ENCODE results near the gene IGSF8. TPM values are rescaled to one million over a fixed set of nuclear protein-coding genes. Genes with fewer than 3 reads are reported as not detected.
A peak's percentile ranks its signal among the peaks of the same experiment; 100 is the strongest.

Gene IGSF8
- total RNA-seq, 1 experiment from 2014 or later: 101 TPM

DNA sequence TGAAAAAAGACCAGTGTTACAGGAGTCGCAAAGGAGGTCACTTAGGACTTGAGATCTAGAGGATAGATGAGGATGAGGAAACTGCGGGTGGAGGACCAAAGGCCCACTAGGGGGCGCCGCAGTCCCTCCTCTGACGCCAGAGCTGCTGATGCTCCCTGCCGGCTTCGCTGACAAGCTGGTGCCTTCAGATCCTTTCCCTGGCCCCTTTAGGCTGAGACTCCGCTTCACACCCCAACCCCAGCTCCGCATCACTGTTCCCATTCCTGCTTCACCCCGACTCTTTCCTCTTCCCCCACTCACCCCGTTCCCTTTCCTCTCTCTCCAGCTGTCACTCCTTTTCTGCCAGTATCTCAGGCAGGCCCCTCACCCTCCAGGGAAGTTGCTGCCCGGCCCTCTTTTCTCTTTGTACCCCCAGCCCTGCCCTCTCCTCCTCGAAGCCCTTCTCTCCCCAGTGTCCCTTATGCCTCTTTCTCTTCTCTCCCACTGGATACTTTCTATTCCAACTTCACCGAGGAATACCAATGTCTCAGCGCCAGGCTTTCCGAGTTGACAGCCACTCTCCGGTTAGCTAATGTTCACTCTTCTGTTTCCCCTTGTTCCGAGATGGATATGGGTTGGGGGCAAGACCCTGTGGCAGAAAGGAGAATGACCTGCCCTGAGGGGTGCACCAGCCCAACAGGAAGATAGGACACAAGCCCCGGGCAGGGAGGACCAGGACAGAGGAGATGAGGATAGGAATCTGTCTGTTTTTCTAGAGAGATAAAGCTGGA is 12.5 kb downstream of the IGSF8 start (continued):
- TF ChIP-seq CTCF (IDR thresholded peaks at IDR 0.05): peak; percentile 92
- 0 out of 2 replicates have a peak, but pooled peaks have one; percentile 43 for TF ChIP-seq TEAD1 (CRISPR knock-in tag; IDR thresholded peaks at IDR 0.05)
- 0 out of 2 replicates have a peak, but pooled peaks have one; percentile 38 for TF ChIP-seq ZNF232 (CRISPR knock-in tag; IDR thresholded peaks at IDR 0.05)
- TF ChIP-seq, protein P1, sequence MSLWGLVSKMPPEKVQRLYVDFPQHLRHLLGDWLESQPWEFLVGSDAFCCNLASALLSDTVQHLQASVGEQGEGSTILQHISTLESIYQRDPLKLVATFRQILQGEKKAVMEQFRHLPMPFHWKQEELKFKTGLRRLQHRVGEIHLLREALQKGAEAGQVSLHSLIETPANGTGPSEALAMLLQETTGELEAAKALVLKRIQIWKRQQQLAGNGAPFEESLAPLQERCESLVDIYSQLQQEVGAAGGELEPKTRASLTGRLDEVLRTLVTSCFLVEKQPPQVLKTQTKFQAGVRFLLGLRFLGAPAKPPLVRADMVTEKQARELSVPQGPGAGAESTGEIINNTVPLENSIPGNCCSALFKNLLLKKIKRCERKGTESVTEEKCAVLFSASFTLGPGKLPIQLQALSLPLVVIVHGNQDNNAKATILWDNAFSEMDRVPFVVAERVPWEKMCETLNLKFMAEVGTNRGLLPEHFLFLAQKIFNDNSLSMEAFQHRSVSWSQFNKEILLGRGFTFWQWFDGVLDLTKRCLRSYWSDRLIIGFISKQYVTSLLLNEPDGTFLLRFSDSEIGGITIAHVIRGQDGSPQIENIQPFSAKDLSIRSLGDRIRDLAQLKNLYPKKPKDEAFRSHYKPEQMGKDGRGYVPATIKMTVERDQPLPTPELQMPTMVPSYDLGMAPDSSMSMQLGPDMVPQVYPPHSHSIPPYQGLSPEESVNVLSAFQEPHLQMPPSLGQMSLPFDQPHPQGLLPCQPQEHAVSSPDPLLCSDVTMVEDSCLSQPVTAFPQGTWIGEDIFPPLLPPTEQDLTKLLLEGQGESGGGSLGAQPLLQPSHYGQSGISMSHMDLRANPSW (CRISPR knock-in tag; conservative IDR thresholded peaks at IDR 0.05; ENCODE audit: low read depth): no peak
- 0 out of 2 replicates have a peak, but pooled peaks have one; percentile 37 for TF ChIP-seq ZNF416 (CRISPR knock-in tag; IDR thresholded peaks at IDR 0.05)
- TF ChIP-seq ZNF396 (CRISPR knock-in tag; IDR thresholded peaks at IDR 0.05; ENCODE audit: borderline replicate concordance): no peak

- Mint-ChIP-seq H3K27me3 (ENCODE audit: low read depth) (peaks cover 61% of the 10 kb centered on the region), H3K4me1 (peaks cover 16% of the 10 kb centered on the region), H3K9me3 (no peaks in the 10 kb centered on the region), H3K27ac (no peak overlapping the region), H3K4me3 (no peak overlapping the region), H3K36me3 (no peaks in the 10 kb centered on the region)
- ATAC-seq (no peak), DNase-seq (ENCODE audit: low spot score) (no peak)
- ChIA-PET CTCF (interaction anchor here (1.0 to 29.5 kb wide), 21 partner anchors 7 to 207 kb away, joined by 3 to 978 read pairs (median 17); partner anchors contain the start of genes ATP1A2, IGSF8, KCNJ10 and PIGM), POLR2A (no interaction called here)
- TF ChIP-seq CREM (CRISPR knock-in tag; IDR thresholded peaks at IDR 0.05) (no peak), ATF3 (CRISPR knock-in tag; conservative IDR thresholded peaks at IDR 0.05) (no peak), ATF2 (CRISPR knock-in tag; IDR thresholded peaks at IDR 0.05; ENCODE audit: borderline replicate concordance, low read depth) (no peak), FOXK1 (CRISPR knock-in tag; IDR thresholded peaks at IDR 0.05) (no peak), SMAD4 (CRISPR knock-in tag; IDR thresholded peaks at IDR 0.05) (no peak), GRHL2 (CRISPR knock-in tag; IDR thresholded peaks at IDR 0.05; ENCODE audit: insufficient replicate concordance, severe bottlenecking) (no peak), MAX (CRISPR knock-in tag; IDR thresholded peaks at IDR 0.05) (no peak), E2F5 (CRISPR knock-in tag; IDR thresholded peaks at IDR 0.05) (no peak), PRDM15 (CRISPR knock-in tag; IDR thresholded peaks at IDR 0.05) (no peak), NR1H2 (CRISPR knock-in tag; IDR thresholded peaks at IDR 0.05) (no peak)
- TF ChIP-seq, protein P2, sequence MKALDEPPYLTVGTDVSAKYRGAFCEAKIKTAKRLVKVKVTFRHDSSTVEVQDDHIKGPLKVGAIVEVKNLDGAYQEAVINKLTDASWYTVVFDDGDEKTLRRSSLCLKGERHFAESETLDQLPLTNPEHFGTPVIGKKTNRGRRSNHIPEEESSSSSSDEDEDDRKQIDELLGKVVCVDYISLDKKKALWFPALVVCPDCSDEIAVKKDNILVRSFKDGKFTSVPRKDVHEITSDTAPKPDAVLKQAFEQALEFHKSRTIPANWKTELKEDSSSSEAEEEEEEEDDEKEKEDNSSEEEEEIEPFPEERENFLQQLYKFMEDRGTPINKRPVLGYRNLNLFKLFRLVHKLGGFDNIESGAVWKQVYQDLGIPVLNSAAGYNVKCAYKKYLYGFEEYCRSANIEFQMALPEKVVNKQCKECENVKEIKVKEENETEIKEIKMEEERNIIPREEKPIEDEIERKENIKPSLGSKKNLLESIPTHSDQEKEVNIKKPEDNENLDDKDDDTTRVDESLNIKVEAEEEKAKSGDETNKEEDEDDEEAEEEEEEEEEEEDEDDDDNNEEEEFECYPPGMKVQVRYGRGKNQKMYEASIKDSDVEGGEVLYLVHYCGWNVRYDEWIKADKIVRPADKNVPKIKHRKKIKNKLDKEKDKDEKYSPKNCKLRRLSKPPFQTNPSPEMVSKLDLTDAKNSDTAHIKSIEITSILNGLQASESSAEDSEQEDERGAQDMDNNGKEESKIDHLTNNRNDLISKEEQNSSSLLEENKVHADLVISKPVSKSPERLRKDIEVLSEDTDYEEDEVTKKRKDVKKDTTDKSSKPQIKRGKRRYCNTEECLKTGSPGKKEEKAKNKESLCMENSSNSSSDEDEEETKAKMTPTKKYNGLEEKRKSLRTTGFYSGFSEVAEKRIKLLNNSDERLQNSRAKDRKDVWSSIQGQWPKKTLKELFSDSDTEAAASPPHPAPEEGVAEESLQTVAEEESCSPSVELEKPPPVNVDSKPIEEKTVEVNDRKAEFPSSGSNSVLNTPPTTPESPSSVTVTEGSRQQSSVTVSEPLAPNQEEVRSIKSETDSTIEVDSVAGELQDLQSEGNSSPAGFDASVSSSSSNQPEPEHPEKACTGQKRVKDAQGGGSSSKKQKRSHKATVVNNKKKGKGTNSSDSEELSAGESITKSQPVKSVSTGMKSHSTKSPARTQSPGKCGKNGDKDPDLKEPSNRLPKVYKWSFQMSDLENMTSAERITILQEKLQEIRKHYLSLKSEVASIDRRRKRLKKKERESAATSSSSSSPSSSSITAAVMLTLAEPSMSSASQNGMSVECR (CRISPR knock-in tag; IDR thresholded peaks at IDR 0.05; ENCODE audit: borderline replicate concordance): no peak
Measured at GRCh38 chr1:160084771-160085321, 13.6 kb downstream of the IGSF8 start.

Measured in WTC11 (cell line).